Bronchial epithelial cell (primary cell): ENCODE data around the gene NAV1. TPM values are rescaled to one million over a fixed set of nuclear protein-coding genes. Genes with fewer than 3 reads are reported as not detected.

Experiments
- DNase-seq: peaks from one replicate; pipeline ENCODE4 v3.0.0-alpha.2; 2010; ENCODE audit warnings: low read depth
- FAIRE-seq: peaks from 2 replicates; lab custom pipeline; 2011; peaks lifted over from hg19 to GRCh38; lab: Jason Lieb, UNC
- H3K27me3 ChIP-seq: 2 replicates; pipeline ENCODE4 v1.5.1; 2011; ENCODE audit warnings: low read length; ENCODE audit not compliant: control insufficient read depth, insufficient read depth
- H3K36me3 ChIP-seq: 2 replicates; pipeline ENCODE4 v1.5.1; 2011; ENCODE audit warnings: low read length; ENCODE audit not compliant: control insufficient read depth, insufficient read depth
- H3K4me3 ChIP-seq: 2 replicates; pipeline ENCODE4 v1.5.1; 2011; ENCODE audit warnings: mild to moderate bottlenecking, low read depth, low read length, control low read depth
- CTCF ChIP-seq: IDR thresholded peaks from 2 replicates; pipeline ENCODE4 v1.5.1; 2011; ENCODE audit warnings: mild to moderate bottlenecking, moderate library complexity, low read length, control low read depth, inconsistent platforms; ENCODE audit not compliant: insufficient read depth, severe bottlenecking
- total RNA-seq: library from RNA; depleted of rRNA; stranded (reverse); fragments of >200 nt; gene quantifications from 2 replicates; pipeline ENCODE4 v1.2.1, GENCODE V29; 2014

The NAV1 gene
- total RNA-seq, 1 donor from 2014 or later = 1.6 TPM

GRCh38 chr1:201510734-201511133, 28.2 kb upstream of the NAV1 start:
- no peak for FAIRE-seq
- Histone ChIP-seq H3K4me3 (no peak overlapping the region), H3K36me3 (no peaks in the 10 kb centered on the region), H3K27me3 (no peaks in the 10 kb centered on the region)
- DNase-seq = no peak
- TF ChIP-seq CTCF = no peak

GRCh38 chr1:201511396-201511940, 27.5 kb upstream of the NAV1 start:
- FAIRE-seq = no peak
- Histone ChIP-seq H3K36me3 (no peaks in the 10 kb centered on the region), H3K4me3 (no peak overlapping the region), H3K27me3 (no peaks in the 10 kb centered on the region)
- no peak for TF ChIP-seq CTCF
- DNase-seq = no peak

- Histone ChIP-seq H3K27me3 (no peaks in the 10 kb centered on the region), H3K4me3 (no peak overlapping the region), H3K36me3 (no peaks in the 10 kb centered on the region)
- DNase-seq = no peak
- no peak for FAIRE-seq
- no peak for TF ChIP-seq CTCF
Measured at GRCh38 chr1:201511941-201512539, 26.9 kb upstream of the NAV1 start.

GRCh38 chr1:201513498-201514243, 25.3 kb upstream of the NAV1 start:
- TF ChIP-seq CTCF = no peak
- Histone ChIP-seq H3K36me3 (no peaks in the 10 kb centered on the region), H3K4me3 (no peak overlapping the region), H3K27me3 (no peaks in the 10 kb centered on the region)
- FAIRE-seq (no peak), DNase-seq (no peak)

GRCh38 chr1:201514466-201514865, 24.5 kb upstream of the NAV1 start:
- Histone ChIP-seq H3K4me3 (no peak overlapping the region), H3K27me3 (no peaks in the 10 kb centered on the region), H3K36me3 (no peaks in the 10 kb centered on the region)
- no peak for FAIRE-seq
- DNase-seq = no peak
- TF ChIP-seq CTCF = no peak
